D721Med (cell line): ENCODE results near the gene ELOF1.

Experiments
- DNase-seq: peaks from one replicate; pipeline ENCODE4 v3.0.0; 2011; ENCODE audit warnings: low spot score; ENCODE audit not compliant: insufficient read length
- FAIRE-seq: peaks from 2 replicates; lab custom pipeline; 2011; peaks lifted over from hg19 to GRCh38; lab: Jason Lieb, UNC
- TF ChIP-seq, protein P1 (sequence below): IDR thresholded peaks from 2 replicates; pipeline ENCODE4 v1.5.1; 2012; ENCODE audit warnings: mild to moderate bottlenecking, control low read depth; ENCODE audit not compliant: insufficient read depth; ENCODE audit errors: missing control alignments

Gene ELOF1

DNA sequence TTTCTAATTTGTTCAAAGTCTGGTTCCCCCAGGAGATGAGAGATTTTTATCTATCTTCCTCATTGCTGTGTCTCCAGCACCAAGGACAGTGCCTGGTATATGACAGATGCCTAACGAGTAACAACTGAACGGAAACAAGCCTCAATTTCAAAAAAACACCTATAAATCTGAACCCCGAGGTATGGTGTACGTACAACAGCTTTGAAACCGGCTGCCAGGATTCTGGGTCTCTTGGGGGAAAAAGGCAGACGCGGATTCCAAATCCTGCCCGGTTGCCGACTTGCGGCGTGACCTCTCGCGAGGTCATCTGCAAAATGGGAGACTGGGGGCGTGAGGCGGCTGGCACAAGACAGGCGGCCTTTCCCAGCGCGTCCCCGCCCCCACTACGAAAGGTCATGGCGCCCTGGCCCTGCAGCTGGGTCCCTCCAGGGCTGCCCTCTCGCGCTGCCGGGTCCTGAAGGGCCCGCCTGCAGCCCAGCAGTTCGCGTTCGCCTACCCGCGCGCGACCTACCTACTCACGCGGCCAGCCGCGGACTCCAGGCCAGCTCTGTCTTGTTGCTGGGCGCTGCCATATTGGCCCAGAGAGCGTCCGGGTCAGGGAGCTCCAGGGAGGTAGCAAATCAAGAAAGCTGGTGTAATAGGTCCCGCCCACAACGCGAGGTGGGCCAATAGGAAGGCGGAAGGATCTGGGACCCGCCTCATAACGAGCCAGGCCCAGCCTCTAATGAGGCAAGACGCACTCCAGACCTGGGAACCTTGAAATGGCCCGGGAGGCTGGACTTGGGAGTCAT is 30.3 kb downstream of the ELOF1 start, which contains the start of gene ECSIT:
ECSIT (minus strand) TSS at position 584 of the 791 bp plus-strand sequence. CDS start 9,964 bp downstream, outside the sequence.
- FAIRE-seq (no peak), DNase-seq (peak; percentile 96)
- TF ChIP-seq, protein P1, sequence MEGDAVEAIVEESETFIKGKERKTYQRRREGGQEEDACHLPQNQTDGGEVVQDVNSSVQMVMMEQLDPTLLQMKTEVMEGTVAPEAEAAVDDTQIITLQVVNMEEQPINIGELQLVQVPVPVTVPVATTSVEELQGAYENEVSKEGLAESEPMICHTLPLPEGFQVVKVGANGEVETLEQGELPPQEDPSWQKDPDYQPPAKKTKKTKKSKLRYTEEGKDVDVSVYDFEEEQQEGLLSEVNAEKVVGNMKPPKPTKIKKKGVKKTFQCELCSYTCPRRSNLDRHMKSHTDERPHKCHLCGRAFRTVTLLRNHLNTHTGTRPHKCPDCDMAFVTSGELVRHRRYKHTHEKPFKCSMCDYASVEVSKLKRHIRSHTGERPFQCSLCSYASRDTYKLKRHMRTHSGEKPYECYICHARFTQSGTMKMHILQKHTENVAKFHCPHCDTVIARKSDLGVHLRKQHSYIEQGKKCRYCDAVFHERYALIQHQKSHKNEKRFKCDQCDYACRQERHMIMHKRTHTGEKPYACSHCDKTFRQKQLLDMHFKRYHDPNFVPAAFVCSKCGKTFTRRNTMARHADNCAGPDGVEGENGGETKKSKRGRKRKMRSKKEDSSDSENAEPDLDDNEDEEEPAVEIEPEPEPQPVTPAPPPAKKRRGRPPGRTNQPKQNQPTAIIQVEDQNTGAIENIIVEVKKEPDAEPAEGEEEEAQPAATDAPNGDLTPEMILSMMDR = no peak

DNA sequence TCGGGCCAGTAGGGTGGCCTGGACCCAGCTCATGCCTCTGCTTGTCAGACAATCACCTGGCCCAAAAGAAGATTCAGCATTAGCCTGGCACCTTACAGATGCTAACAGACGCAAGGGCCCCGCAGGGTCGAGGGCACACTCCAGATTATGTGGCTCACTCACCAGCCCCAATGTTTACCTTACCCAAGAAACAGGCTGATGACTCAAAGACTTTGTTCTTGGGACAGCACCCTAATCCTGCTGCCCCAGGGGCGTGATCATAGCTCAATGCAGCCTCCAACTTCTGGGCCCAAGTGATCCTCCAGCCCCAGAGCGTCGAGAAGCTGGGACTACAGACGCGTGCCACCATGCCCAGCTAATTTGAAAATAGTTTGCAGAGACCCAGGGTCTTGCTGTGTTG is 39.9 kb downstream of the ELOF1 start:
- TF ChIP-seq, protein P1 = no peak
- FAIRE-seq = no peak
- peak; percentile 6 for DNase-seq

DNA sequence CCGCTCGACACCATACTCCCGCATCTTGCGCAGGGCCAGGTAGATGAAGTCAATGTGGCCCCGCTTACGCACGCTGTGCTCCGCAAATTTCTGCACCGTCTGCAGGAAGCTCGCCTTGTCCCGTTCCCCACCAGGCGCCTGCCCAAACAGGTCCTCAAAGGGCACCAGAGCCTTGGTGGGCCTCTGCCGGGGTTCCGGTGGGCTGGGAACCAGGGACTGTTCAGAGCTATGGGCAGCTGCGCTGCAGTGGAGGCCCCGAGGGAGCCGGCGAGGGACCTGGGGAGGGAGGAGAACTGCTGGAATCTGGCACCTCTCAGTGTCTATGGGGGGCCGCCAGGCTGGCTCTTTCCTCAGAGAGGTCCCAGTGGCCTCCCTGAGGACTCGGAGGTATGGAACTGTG is 45.1 kb downstream of the ELOF1 start:
- FAIRE-seq (no peak), DNase-seq (peak; percentile 3)
- TF ChIP-seq, protein P1 = no peak

DNA sequence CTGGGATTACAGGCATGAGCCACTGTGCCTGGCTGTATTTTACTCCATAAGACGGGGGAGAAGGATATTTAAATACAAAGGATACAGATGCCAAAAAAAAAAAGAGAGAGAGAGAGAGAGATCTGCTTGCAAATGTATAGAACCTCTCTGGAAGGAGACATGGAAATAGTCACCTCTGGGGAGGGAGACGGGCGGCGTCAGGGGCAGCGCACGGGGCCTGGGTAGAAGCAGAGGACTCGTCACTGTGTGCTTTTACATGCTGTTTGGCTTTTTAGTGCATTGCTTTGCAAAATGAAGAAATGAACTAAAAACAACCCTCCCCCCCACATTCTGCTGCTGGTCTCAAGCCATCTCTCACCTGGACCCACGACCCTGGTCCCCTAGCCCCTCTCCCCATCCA is 48.6 kb downstream of the ELOF1 start:
- DNase-seq (peak; percentile 3), FAIRE-seq (no peak)
- TF ChIP-seq, protein P1 = no peak

DNA sequence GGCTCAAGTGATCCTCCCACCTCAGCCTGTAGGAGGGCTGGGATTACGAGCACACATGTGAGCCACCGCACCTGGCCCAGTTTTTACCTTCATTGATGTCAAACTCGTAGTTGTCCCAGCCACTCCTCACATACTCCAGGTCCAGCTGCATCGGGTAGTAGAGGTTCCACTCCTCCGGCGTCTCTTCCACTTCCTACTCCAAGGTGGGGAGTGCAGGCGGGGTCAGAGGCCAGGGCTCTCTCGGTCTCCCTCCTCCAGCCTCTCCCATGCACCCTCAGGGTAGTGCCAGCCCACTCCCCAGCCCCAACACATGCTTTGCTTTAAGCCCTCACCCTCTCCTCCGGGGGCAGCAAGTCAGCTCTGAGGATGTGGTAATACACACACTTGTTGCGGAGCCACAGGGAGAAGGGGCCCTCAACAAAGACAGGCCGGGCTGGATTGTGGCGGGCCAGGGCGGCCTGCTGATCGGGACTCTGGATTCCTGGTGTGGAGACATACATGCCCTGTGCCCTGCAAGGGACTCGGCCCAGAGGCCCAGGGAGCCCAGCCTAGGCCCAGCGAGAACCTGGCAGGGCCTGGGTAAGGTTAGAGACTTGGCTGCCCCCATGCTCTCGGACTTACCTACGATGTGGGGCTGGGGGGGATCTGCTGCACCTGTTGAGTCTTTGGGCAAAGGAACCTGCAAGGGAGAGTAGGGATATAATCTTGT is 51.5 kb downstream of the ELOF1 start:
- FAIRE-seq (no peak), DNase-seq (peak; percentile 11)
- TF ChIP-seq, protein P1 = no peak

DNA sequence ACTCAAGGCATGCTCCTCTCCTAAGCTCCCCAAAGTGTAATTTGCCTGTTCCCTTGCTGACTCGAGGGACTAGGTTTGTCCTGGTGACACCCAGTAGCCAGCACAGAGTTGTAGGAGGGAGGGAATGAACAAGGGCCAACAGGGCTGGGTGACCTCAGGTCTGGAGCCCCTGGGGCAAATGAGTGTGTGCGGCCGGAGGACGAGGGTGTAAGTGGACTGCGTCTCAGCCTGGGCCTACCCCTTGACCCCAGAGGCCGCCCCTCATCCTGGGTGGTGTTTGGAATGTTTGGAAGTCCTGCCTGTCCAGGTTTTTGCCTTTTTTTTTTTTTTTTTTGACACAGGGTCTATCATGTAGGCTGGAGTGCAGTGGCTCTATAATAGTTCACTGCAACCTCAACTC is 52.1 kb downstream of the ELOF1 start:
- DNase-seq (peak; percentile 13), FAIRE-seq (no peak)
- TF ChIP-seq, protein P1 = no peak
